ENCODE measurements around the gene PLEKHA7. TPM values are rescaled to one million over a fixed set of nuclear protein-coding genes. Genes with fewer than 3 reads are reported as not detected.

PLEKHA7 gene
- total RNA-seq, 4 donors from 2014 or later, result 0.72 to 3.6 (median 2.2) TPM

DNA sequence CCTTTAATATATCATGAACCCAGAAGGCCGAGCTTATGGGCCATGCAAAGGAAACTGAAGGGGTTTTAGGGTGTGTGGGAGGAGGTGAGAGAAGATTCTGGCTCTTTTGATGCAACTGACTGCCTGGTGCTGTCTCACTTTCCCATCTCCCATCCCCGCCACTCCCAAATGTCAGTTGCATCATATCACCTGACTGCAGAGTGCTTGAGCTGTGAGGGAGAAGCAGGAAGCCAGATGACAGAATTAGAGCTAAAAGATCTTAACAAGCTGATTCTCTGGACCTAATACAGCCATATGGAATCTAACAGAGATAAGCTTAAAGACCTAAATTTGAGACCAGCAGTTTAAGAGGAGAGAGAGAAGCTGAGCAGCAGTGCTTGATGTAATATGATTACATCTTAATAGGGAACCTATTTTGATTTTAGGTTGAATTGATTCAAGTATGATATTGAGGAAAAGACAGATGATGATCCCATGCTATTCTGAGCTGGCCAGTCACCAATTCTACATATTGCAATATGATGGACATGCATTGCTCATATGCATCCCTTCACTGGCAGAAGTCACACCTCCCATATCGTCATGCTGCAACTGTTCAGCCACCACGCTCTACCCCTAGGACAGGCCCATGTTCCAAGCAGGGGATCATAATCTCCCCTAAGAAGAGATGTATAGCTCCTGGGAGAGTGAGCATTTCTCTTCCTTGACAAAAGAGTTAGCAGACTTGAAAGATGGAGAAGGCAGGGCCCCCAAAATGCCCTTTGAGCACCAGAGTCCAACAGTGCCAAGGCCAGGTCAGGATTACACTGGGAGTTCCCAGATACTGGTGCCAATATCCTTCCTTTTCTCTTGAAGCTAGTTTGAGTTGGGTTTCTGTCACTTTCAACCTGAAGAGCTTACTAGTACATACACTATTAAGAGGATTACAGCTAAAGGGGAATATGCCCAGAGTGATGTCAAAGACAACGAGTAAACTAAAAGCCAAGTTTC lies 44.9 kb downstream of the PLEKHA7 start:
- in situ Hi-C loops (cut with MboI; ENCODE audit: low sequenced_read_pairs in 4 of 4), result no loop called here
- intact Hi-C loops (cut with DNase I; ENCODE audit: low total_unique reads), result no loop called here

DNA sequence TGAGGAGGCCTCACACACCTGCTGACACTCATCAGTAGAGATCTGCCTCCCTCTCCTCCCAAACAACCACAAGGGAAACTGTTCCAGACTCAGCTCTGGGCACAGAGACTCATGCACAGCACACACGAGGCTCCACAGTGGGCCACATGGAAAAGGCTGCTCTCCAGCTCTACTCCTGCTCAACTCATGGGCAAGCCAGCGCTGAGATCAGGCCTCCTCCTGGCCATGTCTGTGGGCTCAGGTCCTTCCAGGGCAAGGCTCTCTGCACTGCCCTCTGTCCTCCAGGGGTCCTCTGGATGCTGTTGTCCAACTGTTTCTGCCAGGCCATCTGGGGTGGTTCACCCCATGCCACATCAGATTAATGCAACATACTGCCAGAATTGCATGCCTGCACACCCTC lies 46.0 kb downstream of the PLEKHA7 start:
- no peak for DNase-seq
- Histone ChIP-seq H3K36me3 (no peaks in the 10 kb centered on the region), H3K9me3 (no peaks in the 10 kb centered on the region), H3K27me3 (no peaks in the 10 kb centered on the region), H3K27ac (no peak overlapping the region), H3K4me1 (no peaks in the 10 kb centered on the region), H3K4me3 (no peak overlapping the region)
- intact Hi-C loops (cut with DNase I; ENCODE audit: low total_unique reads) (no loop called here), in situ Hi-C loops (cut with MboI; ENCODE audit: low sequenced_read_pairs in 4 of 4) (no loop called here)
- ATAC-seq, result no peak
- TF ChIP-seq, protein P1, sequence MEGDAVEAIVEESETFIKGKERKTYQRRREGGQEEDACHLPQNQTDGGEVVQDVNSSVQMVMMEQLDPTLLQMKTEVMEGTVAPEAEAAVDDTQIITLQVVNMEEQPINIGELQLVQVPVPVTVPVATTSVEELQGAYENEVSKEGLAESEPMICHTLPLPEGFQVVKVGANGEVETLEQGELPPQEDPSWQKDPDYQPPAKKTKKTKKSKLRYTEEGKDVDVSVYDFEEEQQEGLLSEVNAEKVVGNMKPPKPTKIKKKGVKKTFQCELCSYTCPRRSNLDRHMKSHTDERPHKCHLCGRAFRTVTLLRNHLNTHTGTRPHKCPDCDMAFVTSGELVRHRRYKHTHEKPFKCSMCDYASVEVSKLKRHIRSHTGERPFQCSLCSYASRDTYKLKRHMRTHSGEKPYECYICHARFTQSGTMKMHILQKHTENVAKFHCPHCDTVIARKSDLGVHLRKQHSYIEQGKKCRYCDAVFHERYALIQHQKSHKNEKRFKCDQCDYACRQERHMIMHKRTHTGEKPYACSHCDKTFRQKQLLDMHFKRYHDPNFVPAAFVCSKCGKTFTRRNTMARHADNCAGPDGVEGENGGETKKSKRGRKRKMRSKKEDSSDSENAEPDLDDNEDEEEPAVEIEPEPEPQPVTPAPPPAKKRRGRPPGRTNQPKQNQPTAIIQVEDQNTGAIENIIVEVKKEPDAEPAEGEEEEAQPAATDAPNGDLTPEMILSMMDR (IDR thresholded peaks at IDR 0.05 in 4 of 5, conservative IDR thresholded peaks at IDR 0.05 in 1 of 5), result no peak
- TF ChIP-seq POLR2A (IDR thresholded peaks at IDR 0.05), result no peak

More for the DNA sequence above, 44.9 kb downstream of the PLEKHA7 start:
- no peaks in the 10 kb centered on the region for H3K36me3 ChIP-seq
- H3K27ac ChIP-seq, result no peak overlapping the region
- H3K9me3 ChIP-seq, result no peaks in the 10 kb centered on the region
- H3K4me3 ChIP-seq, result no peak overlapping the region
- DNase-seq (no peak), ATAC-seq (no peak)
- TF ChIP-seq POLR2A (IDR thresholded peaks at IDR 0.05), result no peak
- TF ChIP-seq, protein P1 (IDR thresholded peaks at IDR 0.05 in 4 of 5, conservative IDR thresholded peaks at IDR 0.05 in 1 of 5), result no peak
- no peaks in the 10 kb centered on the region for H3K4me1 ChIP-seq
- H3K27me3 ChIP-seq, result no peaks in the 10 kb centered on the region

DNA sequence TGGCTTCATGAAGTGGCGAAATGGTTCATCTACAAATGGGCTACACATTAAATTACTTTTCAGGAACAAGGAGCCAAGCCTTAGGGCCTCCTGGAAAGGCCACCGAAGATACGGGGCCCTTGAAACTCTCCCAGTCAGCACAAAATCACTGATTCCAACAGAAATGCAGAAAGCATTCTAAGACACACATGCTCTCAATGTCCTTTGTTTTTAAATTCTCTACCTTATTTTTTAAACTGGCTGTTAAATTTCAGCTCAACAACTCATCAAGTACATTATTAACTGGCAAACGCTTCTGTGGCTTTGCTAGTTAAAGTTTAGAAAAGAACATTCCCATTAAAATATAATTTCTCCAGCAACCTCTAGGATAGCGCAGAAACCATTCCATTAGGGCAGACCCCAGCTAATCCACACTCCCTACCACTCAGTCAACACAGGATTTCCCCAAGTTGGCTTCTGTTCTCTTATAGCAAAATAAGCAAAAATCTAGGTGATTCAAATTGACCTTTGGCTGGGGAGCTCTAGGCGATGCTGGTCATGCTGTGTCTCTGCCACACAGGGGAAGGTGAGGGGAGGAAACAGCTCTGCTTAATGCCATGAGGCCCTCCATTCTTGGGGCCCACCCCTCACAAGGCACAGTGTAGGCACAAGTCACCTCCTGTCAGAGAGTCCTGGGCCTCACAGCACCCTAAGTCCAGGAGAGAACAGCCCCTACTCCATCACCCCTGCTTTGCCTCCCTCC lies 47.1 kb downstream of the PLEKHA7 start:
- Histone ChIP-seq H3K27ac (no peak overlapping the region), H3K4me3 (no peak overlapping the region), H3K9me3 (no peaks in the 10 kb centered on the region), H3K27me3 (no peaks in the 10 kb centered on the region), H3K36me3 (no peaks in the 10 kb centered on the region), H3K4me1 (no peaks in the 10 kb centered on the region)
- TF ChIP-seq POLR2A (IDR thresholded peaks at IDR 0.05), result no peak
- TF ChIP-seq, protein P1 (IDR thresholded peaks at IDR 0.05 in 4 of 5, conservative IDR thresholded peaks at IDR 0.05 in 1 of 5), result no peak
- intact Hi-C loops (cut with DNase I; ENCODE audit: low total_unique reads) (no loop called here), in situ Hi-C loops (cut with MboI; ENCODE audit: low sequenced_read_pairs in 4 of 4) (no loop called here)
- DNase-seq (no peak), ATAC-seq (no peak)

DNA sequence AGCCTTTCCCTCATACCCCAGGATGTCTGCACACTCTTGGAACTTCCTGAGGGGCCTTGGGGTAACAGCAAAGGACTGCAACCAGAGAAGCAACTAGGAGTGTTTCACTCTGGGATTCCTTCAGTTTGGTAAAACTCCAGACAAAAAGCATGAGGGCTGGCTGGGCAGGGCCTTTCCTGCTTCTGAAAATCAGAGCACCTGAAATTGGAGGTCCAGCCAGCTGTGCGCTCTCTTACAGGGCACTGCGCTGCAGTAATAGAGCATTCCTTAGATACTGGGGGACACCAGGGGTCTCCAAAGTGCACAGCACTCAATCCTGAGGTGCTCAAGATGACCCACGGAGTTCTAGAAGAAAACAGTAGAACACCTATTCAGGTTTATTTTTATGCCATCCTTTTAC lies 49.7 kb downstream of the PLEKHA7 start:
- H3K36me3 ChIP-seq, result no peaks in the 10 kb centered on the region
- TF ChIP-seq, protein P1 (IDR thresholded peaks at IDR 0.05 in 4 of 5, conservative IDR thresholded peaks at IDR 0.05 in 1 of 5), result no peak
- TF ChIP-seq POLR2A (IDR thresholded peaks at IDR 0.05), result no peak
- DNase-seq, result no peak
- H3K9me3 ChIP-seq, result no peaks in the 10 kb centered on the region
- H3K27me3 ChIP-seq, result no peaks in the 10 kb centered on the region
- no peaks in the 10 kb centered on the region for H3K4me1 ChIP-seq
- H3K4me3 ChIP-seq, result no peak overlapping the region
- no peak overlapping the region for H3K27ac ChIP-seq
- no peak for ATAC-seq
- in situ Hi-C loops (cut with MboI; ENCODE audit: low sequenced_read_pairs in 4 of 4), result no loop called here
- intact Hi-C loops (cut with DNase I; ENCODE audit: low total_unique reads), result no loop called here
